ENCODE measurements around the gene RPL14.

RPL14 gene

DNA sequence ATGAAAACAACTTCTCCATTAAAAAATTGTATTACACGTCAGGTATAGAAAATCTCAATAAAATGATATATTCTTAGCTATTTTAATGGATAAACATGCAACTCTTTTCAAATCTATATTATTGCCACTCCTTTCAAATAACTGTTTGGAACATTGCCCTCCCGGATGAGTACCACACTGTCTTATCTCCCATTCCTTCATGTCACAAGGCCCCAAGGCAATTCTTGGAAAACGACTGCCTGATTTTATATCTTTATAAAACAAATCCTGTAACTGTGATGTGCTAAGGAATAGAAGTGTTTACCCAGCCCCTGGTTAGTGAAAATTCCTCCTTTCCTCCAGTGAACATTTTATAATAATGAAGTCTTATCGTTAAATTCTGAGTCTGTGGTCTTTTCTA is 13.6 kb downstream of the RPL14 start:
- TF ChIP-seq CTCF (IDR thresholded peaks at IDR 0.05; ENCODE audit: insufficient read depth, low read depth, low read length, missing control alignments), result no peak
- no peak overlapping the region for H3K4me3 ChIP-seq (ENCODE audit: low read depth, low read length)
- DNase-seq (ENCODE audit: low read depth), result no peak

- no peak for TF ChIP-seq CTCF (IDR thresholded peaks at IDR 0.05; ENCODE audit: insufficient read depth, low read depth, low read length, missing control alignments)
- H3K4me3 ChIP-seq (ENCODE audit: low read depth, low read length), result peak within 1 kb of the TSS; percentile 81
- peak; percentile 80 for DNase-seq (ENCODE audit: low read depth)
These were observed 19.6 kb downstream of the RPL14 start, which contains the start of gene ZNF619 for GRCh38 chr3:40476478-40477470. Gene ZNF619 (plus strand): TSS chr3:40477122. CDS start chr3:40477980, 858 bp downstream.

GRCh38 chr3:40477666-40478065 is 20.5 kb downstream of the RPL14 start:
- no peak for DNase-seq (ENCODE audit: low read depth)
- peak overlapping the region; percentile 81 for H3K4me3 ChIP-seq (ENCODE audit: low read depth, low read length)
- no peak for TF ChIP-seq CTCF (IDR thresholded peaks at IDR 0.05; ENCODE audit: insufficient read depth, low read depth, low read length, missing control alignments)

DNA sequence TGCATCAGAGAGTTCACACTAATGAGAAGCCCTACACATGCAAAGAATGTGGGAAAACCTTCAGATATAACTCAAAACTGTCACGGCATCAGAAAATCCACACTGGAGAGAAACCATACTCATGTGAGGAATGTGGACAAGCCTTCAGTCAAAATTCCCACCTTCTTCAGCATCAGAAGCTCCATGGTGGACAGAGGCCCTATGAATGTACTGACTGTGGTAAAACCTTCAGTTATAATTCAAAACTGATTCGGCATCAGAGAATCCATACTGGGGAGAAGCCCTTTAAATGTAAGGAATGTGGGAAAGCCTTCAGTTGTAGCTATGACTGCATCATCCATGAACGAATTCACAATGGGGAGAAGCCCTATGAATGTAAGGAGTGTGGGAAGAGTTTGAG is 30.0 kb downstream of the RPL14 start:
- DNase-seq (ENCODE audit: low read depth), result no peak
- TF ChIP-seq CTCF (IDR thresholded peaks at IDR 0.05; ENCODE audit: insufficient read depth, low read depth, low read length, missing control alignments), result no peak
- H3K4me3 ChIP-seq (ENCODE audit: low read depth, low read length), result no peak overlapping the region

GRCh38 chr3:40490916-40491315 is 33.8 kb downstream of the RPL14 start:
- no peak overlapping the region for H3K4me3 ChIP-seq (ENCODE audit: low read depth, low read length)
- TF ChIP-seq CTCF (IDR thresholded peaks at IDR 0.05; ENCODE audit: insufficient read depth, low read depth, low read length, missing control alignments), result no peak
- DNase-seq (ENCODE audit: low read depth), result no peak

DNA sequence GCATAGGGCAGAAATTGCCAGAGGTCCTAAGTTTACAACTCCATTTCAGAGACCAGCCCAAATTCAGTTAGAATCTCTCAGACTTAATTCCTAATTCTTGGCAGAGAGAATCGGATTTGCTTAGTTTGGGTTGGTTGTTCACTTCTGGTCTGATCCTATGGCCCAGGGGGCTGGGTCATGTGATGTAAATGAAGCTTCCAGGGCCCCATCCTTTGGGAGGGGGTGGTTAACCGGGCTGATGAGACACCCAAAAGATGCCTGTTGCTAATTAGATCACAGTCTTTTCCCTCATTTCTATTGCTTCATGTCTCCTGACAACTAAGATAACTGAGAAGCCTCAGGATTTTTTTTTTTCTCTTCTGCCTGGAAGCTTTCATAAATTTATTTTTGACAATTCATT is 37.6 kb downstream of the RPL14 start:
- no peak for TF ChIP-seq CTCF (IDR thresholded peaks at IDR 0.05; ENCODE audit: insufficient read depth, low read depth, low read length, missing control alignments)
- DNase-seq (ENCODE audit: low read depth), result no peak

More for the DNA sequence above, 37.6 kb downstream of the RPL14 start:
- no peak overlapping the region for H3K4me3 ChIP-seq (ENCODE audit: low read depth, low read length)

Measured in GM12865 (cell line).